Activated CD4-positive, alpha-beta T cell treated with anti-CD3 and anti-CD28 coated beads, Interleukin-2, amount 50 U/mL, for 1 hour (primary cell): Measurements from ENCODE around the gene RBM26.
"Not testable (repeated sequence)": the region's sequence is repeated elsewhere in the genome, so short reads cannot be mapped to it uniquely, and the experiment has no call there.

ENCODE experiments used
- DNase-seq: peaks from one replicate; pipeline ENCODE4 v3.0.0-alpha.2; 2020

RBM26 gene

DNA sequence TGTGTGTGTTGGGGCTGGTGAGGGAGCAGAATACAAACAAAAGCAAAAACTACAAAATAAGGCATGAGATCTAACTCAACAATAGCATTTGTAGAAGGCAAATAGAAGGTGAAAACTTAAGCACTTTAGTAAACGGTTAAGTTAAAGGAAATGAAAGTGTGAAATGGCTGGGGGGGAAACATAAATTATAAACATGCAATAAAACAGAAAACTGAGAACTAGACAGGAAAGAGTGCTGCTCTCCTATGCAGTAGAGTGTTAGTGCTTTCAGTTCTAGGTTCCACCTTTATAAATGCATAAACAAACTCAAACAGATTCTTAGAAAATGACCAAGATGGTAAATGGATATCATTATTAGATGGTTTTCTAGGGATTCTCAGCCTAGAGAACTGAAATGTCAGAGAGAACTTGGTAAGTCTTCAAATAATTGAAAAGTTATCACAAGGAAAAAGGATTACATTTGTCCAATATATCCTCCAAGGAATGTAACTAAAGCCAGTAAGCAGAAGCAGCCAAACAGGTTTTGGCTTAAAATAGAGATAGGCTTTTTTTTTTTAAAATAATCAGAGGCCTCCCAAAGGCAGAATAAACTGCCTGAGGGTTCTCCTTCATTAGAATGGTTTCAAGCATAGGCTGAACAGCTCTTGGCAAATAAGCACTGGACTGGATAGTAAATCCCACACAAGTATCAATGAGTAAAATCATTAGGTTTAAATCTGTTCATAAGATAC lies 23.3 kb downstream of the RBM26 start:
- DNase-seq, result no peak

DNA sequence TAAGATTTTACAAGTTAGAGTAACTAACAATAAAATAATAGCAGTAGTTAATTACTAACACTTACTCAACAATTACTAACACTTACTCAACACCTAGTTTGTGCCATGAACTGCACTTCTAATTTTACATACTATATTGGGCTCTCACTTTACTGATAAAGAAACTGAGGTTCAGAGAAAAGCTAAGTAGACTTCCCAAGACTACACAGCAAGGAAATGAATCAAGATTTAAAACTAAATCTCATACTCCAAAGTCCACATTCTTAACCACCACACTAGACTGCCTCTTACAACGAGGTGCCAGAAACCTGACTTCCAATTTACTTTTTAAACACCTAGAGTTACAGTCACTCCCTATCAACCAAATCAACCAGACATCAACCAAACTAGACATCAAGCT lies 25.1 kb downstream of the RBM26 start:
- DNase-seq, result no peak

- no peak for DNase-seq
Observed at GRCh38 chr13:79379274-79379673, 26.8 kb downstream of the RBM26 start.

DNA sequence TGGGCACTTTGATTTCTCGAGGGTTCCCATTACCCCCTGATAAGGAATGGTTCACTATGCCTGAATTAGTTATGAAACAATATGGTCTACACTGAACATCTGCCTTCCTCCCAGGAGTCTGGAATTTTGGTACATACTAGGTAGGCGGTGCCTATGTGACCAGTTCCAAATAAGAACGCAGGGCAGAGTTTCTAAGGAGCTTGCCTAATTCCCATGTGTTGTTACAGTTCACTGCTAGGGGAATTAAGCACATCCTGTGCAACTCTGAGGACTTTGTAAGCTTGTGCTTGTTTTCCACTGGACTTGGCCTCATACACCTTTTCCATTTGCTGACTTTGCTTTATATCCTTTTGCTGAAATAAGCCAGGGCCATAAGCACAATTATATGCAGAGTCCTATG lies 29.2 kb downstream of the RBM26 start:
- DNase-seq, result no peak

DNA sequence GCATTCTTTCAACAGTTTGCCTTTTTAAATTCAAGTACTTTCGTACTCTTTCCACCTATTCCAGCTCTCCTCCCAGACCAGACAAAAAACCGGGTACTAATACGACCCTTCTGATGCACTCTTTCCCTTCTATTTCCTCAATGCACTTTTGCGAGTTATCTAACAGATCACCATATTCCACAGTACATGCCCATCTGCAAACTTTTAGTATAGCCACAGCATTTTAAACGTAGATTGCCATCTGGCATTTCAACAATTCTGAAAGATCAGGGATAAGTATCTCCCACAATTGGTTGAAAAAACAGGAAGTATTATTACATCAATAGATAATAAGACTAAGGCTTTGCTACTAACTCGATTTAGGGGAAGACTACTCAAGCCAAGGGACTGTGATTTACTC lies 31.5 kb downstream of the RBM26 start:
- no peak for DNase-seq

DNA sequence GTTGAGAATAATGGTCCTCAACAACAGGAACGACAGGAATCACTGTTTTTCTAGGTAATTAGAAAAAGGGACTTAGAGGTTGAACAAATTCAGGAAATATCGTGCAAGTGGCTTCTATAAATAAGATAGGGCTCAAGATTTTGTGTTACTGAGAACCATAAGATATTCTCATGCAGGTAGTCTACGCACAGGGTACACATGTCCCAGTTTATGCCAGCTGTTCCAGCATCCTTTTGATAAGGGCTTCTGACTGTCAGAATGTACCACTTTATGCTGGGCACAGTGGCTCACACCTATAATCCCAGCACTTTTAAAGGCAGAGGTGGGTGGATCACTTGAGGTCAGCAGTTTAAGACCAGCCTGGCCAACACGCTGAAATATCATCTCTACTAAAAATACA lies 32.1 kb downstream of the RBM26 start:
- DNase-seq, result no peak

GRCh38 chr13:79369226-79369625 lies 36.8 kb downstream of the RBM26 start:
- DNase-seq, result no peak

DNA sequence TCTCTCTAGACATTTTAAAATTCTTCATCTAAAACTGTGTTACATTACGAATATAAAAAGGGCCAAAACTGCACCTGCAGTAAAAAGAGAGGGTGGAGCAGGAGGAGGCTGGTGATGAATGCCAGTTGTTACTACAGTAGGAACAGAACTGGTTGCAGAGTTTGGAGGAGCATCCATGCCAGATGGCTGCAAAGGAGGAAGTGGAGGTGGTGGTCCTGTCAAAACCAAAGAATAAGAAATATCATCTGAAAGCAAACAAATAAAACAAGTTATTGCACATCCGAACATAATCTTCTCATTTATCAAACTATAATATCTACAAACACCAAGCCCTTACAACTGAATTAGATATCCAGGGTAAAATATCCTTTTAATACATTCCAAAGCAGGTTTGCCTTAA lies 40.1 kb downstream of the RBM26 start:
- no peak for DNase-seq

GRCh38 chr13:79361299-79361698 lies 44.8 kb downstream of the RBM26 start:
- DNase-seq, result no peak

DNA sequence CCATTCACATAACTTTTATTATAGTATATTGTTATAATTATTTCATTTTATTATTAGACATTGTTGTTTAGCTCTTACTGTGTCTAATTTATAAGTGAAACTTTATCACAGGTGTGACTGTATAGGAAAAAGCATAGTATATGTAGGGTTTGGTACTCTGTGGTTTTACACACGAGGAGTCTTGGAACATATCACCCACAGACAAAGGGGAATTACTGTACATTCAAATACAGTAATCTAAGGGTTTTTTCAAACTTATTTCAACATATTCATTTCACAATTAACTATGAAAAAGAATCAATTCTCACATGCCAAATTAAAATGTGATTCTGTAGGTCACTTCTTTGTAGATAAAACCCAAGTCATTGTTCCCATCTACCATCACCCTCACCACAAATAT lies 46.0 kb downstream of the RBM26 start:
- DNase-seq, result no peak

GRCh38 chr13:79359064-79359463 lies 47.0 kb downstream of the RBM26 start:
- no peak for DNase-seq

DNA sequence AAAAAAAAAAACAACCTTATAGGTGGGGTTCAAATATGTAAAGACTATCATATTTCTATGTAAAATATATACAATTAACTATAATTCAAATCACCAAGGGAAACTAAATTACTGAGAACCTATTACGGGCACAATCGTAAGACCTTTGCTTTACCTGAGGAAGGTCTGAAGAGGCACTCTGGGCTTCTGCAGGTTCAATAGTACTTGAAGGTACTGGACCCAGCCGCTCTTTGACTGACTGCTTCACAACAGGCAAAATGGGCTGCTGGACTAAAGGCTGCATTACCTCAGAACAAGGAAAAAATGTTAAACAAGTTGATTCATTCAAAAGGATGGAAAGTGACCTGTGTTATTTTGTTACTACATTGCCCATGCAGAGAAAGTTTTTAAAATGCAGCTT lies 51.8 kb downstream of the RBM26 start:
- no peak for DNase-seq

GRCh38 chr13:79353693-79354092 lies 52.4 kb downstream of the RBM26 start:
- no peak for DNase-seq

DNA sequence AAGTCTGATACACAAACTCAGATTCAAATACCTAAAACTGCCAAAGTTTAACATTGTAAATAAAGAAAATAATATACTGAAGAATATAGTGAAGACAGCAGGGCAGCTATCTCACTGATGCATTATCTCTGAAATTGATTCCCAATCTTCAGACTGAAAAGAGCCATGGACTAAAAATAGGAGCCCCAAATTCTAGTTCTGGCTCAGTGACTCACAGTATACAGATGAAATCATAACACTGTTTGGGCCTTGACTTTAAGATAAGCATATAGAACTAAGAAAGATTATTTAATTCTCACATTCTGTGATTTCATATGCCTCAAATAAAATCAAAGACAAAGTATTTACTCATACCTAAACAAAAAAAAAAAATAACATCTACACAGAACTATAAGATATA lies 53.9 kb downstream of the RBM26 start:
- no peak for DNase-seq

GRCh38 chr13:79349608-79350007 lies 56.4 kb downstream of the RBM26 start:
- not testable (repeated sequence) for DNase-seq

DNA sequence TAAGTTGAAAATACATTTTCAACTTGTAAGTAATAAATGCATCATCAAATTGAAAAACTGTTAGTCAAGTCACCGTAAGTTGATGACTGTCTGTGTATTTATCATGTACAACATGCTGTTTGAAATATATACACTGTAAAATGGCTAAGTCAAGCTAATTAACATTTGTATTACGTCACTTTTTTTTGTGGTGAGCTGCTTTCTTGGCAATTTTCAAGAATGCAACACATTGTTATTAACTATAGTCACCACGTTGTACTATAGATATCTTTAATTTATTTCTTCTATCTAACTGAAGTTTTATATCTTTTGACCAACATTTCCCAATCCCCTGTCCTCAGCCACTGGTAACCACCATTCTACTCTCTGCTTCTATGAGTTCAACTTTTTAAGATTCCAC lies 57.0 kb downstream of the RBM26 start:
- DNase-seq, result no peak

DNA sequence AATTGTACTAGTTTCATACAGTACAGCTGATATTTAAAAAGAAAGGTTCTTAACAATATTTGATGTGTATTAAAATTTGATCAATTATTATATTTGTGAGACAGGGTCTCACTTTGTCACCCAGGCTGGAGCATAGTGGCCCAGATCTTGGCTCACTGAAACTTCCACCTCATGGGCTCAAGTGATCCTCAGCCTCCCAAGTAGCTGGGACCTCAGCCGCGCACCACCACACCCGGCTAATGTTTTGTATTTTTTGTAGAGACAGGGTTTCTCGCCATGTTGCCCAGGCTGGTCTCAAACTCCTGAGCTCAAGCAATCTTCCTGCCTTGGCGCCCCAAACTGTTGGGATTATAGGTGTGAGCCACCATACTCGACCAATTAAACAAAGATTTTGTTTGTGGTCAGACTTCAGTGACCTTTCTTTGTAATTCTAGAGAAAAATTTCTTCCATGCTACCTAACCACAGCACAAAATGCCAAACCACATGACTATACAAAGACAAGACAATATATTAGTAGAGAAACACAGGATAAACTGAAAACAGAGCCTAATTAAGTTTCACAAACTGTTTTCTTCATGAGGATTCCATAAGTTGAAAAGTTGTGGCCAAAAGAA lies 59.6 kb downstream of the RBM26 start:
- DNase-seq, result no peak

DNA sequence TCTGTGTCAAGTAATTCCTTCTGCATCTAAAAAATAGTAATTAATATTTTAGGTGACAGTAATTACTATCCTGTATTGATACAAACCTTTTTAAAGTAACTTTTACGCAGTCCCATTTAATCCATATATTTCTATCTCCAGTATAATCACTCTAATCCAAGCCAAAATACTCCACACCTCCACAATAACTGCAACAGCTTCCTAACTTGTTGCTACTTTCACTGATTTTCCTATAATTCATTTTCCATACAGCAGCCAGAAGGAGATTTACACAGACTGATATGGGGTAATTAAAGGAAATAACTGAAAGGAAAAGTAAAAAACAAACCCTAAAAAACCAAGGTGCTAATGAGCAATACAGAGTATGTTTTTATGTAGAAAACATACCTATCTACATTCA lies 64.9 kb downstream of the RBM26 start:
- DNase-seq, result no peak

GRCh38 chr13:79340490-79340889 lies 65.6 kb downstream of the RBM26 start:
- DNase-seq, result no peak

GRCh38 chr13:79338343-79338742 lies 67.7 kb downstream of the RBM26 start:
- DNase-seq, result no peak

- DNase-seq, result no peak
Observed at GRCh38 chr13:79336966-79337365, 69.1 kb downstream of the RBM26 start.

- no peak for DNase-seq
Observed at GRCh38 chr13:79328510-79328909, 77.5 kb downstream of the RBM26 start.

DNA sequence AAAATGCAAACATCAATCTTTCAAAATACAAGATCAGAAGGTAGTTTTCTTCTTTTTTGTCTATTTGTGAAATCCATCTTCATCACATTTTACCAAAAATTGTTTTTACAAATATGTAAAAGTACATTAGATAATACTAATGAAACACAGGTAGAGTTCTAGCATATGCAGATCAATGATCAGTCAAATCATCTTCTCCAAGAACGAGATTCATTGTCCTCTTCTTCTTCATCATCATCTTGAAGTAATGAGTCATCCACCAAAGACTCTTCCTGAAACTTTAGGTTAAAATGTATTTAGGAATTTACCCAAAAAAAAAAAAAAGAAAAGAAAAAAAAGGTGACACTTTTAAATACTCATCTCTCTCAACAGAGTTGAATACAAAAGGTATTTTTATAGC lies 85.6 kb downstream of the RBM26 start:
- no peak for DNase-seq

- no peak for DNase-seq
Observed at GRCh38 chr13:79318664-79319063, 87.4 kb downstream of the RBM26 start.

GRCh38 chr13:79317856-79318255 lies 88.2 kb downstream of the RBM26 start:
- DNase-seq, result no peak
